Liver (tissue), 3 donors: ENCODE data around the gene GAR1.

Source experiments
- ATF3 ChIP-seq: IDR thresholded peaks from 2 replicates; pipeline ENCODE4 v1.6.1; 2016; ENCODE audit warnings: antibody characterized with exemption
- EGR1 ChIP-seq, 2 donors: IDR thresholded peaks; 2 replicates each; pipeline ENCODE4 v1.6.1; 2016 to 2018; ENCODE audit warnings: antibody characterized with exemption in 2 of 2, low read depth in 2 of 2
- FOXA2 ChIP-seq: IDR thresholded peaks from 2 replicates; pipeline ENCODE4 v1.6.1; 2016; ENCODE audit warnings: antibody characterized with exemption
- GABPA ChIP-seq, 2 donors: IDR thresholded peaks in 1 of 2; conservative IDR thresholded peaks in 1 of 2; 2 replicates each; pipeline ENCODE4 v1.6.1; 2016; ENCODE audit warnings: antibody characterized with exemption in 2 of 2, mild to moderate bottlenecking in 1 of 2, moderate library complexity in 1 of 2
- MAX ChIP-seq: IDR thresholded peaks from 2 replicates; pipeline ENCODE4 v1.6.1; 2016; ENCODE audit warnings: antibody characterized with exemption
- NR2F2 ChIP-seq: IDR thresholded peaks from 2 replicates; pipeline ENCODE4 v1.6.1; 2016; ENCODE audit warnings: antibody characterized with exemption
- RAD21 ChIP-seq, 2 donors: IDR thresholded peaks; 2 replicates each; pipeline ENCODE4 v1.6.1; 2016; ENCODE audit warnings: antibody characterized with exemption in 2 of 2, mild to moderate bottlenecking in 2 of 2
- RXRA ChIP-seq, 2 donors: IDR thresholded peaks; 2 replicates each; pipeline ENCODE4 v1.6.1; 2017 to 2018; ENCODE audit warnings: antibody characterized with exemption in 2 of 2, mild to moderate bottlenecking in 1 of 2
- SP1 ChIP-seq: IDR thresholded peaks from 2 replicates; pipeline ENCODE4 v1.6.1; 2018; ENCODE audit warnings: antibody characterized with exemption, mild to moderate bottlenecking
- TAF1 ChIP-seq: conservative IDR thresholded peaks from 2 replicates; pipeline ENCODE4 v1.6.1; 2016; ENCODE audit warnings: antibody characterized with exemption, mild to moderate bottlenecking
- YY1 ChIP-seq: IDR thresholded peaks from 2 replicates; pipeline ENCODE4 v1.6.1; 2016; ENCODE audit warnings: antibody characterized with exemption, mild to moderate bottlenecking
- TF ChIP-seq, protein P1 (sequence below): fragments of 150-350 bp; IDR thresholded peaks from 2 replicates; pipeline ENCODE4 v1.5.1; 2017; ENCODE audit warnings: improper control_type of control experiment, low read depth, low read length; ENCODE audit not compliant: missing input control
- TF ChIP-seq, protein P2 (sequence below): IDR thresholded peaks from 2 replicates; pipeline ENCODE4 v1.6.1; 2016; ENCODE audit warnings: antibody characterized with exemption, mild to moderate bottlenecking
- donor health status: healthy.
- donor health status: healthy.

DNA sequence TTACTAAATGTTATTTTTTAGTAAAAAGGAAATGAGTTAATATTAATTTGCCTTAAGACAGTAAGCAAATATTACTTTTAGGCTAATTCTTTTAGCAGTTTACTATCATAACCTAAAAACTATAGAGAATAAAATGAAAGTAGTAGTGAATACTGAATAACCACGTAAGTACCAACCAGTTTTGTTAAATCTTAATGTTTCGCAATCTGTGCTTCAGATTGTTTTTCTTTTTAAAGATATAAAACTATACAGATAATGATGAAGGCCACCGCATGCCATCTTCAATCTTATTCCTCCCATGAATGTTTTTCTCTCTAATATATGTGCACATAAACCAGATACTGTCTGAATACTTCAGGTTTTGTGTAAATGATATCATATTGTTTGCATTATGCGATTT is 18.2 kb downstream of the GAR1 start:
- no peak for TF ChIP-seq RAD21 (IDR thresholded peaks at IDR 0.05)
- TF ChIP-seq, protein P1, sequence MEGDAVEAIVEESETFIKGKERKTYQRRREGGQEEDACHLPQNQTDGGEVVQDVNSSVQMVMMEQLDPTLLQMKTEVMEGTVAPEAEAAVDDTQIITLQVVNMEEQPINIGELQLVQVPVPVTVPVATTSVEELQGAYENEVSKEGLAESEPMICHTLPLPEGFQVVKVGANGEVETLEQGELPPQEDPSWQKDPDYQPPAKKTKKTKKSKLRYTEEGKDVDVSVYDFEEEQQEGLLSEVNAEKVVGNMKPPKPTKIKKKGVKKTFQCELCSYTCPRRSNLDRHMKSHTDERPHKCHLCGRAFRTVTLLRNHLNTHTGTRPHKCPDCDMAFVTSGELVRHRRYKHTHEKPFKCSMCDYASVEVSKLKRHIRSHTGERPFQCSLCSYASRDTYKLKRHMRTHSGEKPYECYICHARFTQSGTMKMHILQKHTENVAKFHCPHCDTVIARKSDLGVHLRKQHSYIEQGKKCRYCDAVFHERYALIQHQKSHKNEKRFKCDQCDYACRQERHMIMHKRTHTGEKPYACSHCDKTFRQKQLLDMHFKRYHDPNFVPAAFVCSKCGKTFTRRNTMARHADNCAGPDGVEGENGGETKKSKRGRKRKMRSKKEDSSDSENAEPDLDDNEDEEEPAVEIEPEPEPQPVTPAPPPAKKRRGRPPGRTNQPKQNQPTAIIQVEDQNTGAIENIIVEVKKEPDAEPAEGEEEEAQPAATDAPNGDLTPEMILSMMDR: no peak
- TF ChIP-seq NR2F2: no peak
- TF ChIP-seq, protein P2, sequence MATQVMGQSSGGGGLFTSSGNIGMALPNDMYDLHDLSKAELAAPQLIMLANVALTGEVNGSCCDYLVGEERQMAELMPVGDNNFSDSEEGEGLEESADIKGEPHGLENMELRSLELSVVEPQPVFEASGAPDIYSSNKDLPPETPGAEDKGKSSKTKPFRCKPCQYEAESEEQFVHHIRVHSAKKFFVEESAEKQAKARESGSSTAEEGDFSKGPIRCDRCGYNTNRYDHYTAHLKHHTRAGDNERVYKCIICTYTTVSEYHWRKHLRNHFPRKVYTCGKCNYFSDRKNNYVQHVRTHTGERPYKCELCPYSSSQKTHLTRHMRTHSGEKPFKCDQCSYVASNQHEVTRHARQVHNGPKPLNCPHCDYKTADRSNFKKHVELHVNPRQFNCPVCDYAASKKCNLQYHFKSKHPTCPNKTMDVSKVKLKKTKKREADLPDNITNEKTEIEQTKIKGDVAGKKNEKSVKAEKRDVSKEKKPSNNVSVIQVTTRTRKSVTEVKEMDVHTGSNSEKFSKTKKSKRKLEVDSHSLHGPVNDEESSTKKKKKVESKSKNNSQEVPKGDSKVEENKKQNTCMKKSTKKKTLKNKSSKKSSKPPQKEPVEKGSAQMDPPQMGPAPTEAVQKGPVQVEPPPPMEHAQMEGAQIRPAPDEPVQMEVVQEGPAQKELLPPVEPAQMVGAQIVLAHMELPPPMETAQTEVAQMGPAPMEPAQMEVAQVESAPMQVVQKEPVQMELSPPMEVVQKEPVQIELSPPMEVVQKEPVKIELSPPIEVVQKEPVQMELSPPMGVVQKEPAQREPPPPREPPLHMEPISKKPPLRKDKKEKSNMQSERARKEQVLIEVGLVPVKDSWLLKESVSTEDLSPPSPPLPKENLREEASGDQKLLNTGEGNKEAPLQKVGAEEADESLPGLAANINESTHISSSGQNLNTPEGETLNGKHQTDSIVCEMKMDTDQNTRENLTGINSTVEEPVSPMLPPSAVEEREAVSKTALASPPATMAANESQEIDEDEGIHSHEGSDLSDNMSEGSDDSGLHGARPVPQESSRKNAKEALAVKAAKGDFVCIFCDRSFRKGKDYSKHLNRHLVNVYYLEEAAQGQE: no peak
- no peak for TF ChIP-seq SP1
- no peak for TF ChIP-seq ATF3
- no peak for TF ChIP-seq MAX
- no peak for TF ChIP-seq EGR1 (IDR thresholded peaks at IDR 0.05; ENCODE audit: low read depth in 2 of 2)
- no peak for TF ChIP-seq TAF1
- TF ChIP-seq FOXA2: no peak
- no peak for TF ChIP-seq YY1
- TF ChIP-seq GABPA (IDR thresholded peaks at IDR 0.05 in 1 of 2, conservative IDR thresholded peaks at IDR 0.05 in 1 of 2): no peak
- TF ChIP-seq RXRA (IDR thresholded peaks at IDR 0.05): no peak
